ENCODE data around the gene MICOS13.
A peak's percentile ranks its signal among the peaks of the same experiment; 100 is the strongest.

Gene MICOS13

GRCh38 chr19:5680437-5681368 is at the start of gene MICOS13, which contains the start of gene HSD11B1L:
MICOS13 (minus strand) TSS chr19:5680516; CDS start chr19:5680486, 30 bp downstream.
HSD11B1L (plus strand) TSS chr19:5681027; CDS start chr19:5684833, 3,806 bp downstream.
- Histone ChIP-seq H3K27me3 (ENCODE audit: insufficient read depth, low read depth, severe bottlenecking) (no peaks in the 10 kb centered on the region), H3K4me3 (ENCODE audit: low read depth, low read length) (peak within 1 kb of the TSS; percentile 92), H3K9me3 (ENCODE audit: severe bottlenecking) (no peaks in the 10 kb centered on the region), H3K27ac (peak within 1 kb of the TSS; percentile 89), H3K36me3 (peaks cover 11% of the 10 kb centered on the region)
- TF ChIP-seq, protein P1, sequence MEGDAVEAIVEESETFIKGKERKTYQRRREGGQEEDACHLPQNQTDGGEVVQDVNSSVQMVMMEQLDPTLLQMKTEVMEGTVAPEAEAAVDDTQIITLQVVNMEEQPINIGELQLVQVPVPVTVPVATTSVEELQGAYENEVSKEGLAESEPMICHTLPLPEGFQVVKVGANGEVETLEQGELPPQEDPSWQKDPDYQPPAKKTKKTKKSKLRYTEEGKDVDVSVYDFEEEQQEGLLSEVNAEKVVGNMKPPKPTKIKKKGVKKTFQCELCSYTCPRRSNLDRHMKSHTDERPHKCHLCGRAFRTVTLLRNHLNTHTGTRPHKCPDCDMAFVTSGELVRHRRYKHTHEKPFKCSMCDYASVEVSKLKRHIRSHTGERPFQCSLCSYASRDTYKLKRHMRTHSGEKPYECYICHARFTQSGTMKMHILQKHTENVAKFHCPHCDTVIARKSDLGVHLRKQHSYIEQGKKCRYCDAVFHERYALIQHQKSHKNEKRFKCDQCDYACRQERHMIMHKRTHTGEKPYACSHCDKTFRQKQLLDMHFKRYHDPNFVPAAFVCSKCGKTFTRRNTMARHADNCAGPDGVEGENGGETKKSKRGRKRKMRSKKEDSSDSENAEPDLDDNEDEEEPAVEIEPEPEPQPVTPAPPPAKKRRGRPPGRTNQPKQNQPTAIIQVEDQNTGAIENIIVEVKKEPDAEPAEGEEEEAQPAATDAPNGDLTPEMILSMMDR (IDR thresholded peaks at IDR 0.05; ENCODE audit: low read depth, low read length) = no peak
- DNase-seq = peak; percentile 98

- Histone ChIP-seq H3K9me3 (ENCODE audit: severe bottlenecking) (peaks cover 6% of the 10 kb centered on the region), H3K4me3 (ENCODE audit: low read depth, low read length) (no peak overlapping the region), H3K27me3 (ENCODE audit: insufficient read depth, low read depth, severe bottlenecking) (no peaks in the 10 kb centered on the region), H3K27ac (no peak overlapping the region), H3K36me3 (no peaks in the 10 kb centered on the region)
- DNase-seq = no peak
- TF ChIP-seq, protein P1 (IDR thresholded peaks at IDR 0.05; ENCODE audit: low read depth, low read length) = no peak
These were observed 47.2 kb upstream of the MICOS13 start for GRCh38 chr19:5727453-5728050.

GRCh38 chr19:5719961-5720790 is 39.9 kb upstream of the MICOS13 start, which contains the start of the genes CATSPERD and LONP1:
CATSPERD (plus strand) TSS chr19:5720637; CDS start chr19:5720738, 101 bp downstream.
LONP1 (minus strand) TSS chr19:5720146; CDS start chr19:5720132, 14 bp downstream.
- Histone ChIP-seq H3K36me3 (peaks cover 23% of the 10 kb centered on the region), H3K4me3 (ENCODE audit: low read depth, low read length) (peak within 1 kb of the TSS; percentile 99), H3K9me3 (ENCODE audit: severe bottlenecking) (no peaks in the 10 kb centered on the region), H3K27me3 (ENCODE audit: insufficient read depth, low read depth, severe bottlenecking) (no peaks in the 10 kb centered on the region), H3K27ac (peak within 1 kb of the TSS; percentile 97)
- DNase-seq = peak; percentile 98
- TF ChIP-seq, protein P1 (IDR thresholded peaks at IDR 0.05; ENCODE audit: low read depth, low read length) = peak; percentile 97

DNA sequence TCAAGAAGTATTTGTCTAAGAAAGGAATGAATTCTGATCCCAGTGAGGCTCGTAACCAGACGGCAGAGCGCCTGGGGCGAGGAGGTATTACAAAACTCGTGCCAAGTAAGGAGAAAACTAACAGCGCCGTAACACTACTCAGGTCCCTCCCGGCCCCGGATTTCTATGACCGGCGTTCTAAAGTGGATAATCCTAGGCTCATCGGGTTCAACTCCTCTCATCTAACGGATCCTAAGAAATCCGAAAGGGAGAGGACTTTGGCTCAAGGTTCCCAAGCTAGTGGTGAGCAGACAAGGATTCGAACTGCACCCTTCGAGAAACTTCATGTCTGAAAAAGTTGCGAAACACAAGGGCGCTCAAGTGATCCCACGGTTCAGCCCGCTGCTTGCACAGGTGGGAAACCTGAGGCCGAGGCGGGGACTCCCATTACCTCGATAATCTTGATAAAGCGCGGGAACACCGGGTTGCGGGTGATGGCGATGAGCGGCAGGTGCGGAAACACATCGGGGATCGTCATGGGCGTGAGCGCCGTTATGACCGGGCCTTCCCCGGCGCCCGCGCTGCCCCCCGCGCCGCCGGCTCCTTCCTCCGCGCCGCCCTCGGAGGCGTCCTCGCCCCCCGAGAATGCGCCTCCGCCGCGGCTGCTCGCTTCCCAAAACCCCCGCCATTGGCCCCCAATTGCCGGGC is 39.1 kb upstream of the MICOS13 start:
- peak overlapping the region; percentile 99 for H3K4me3 ChIP-seq (ENCODE audit: low read depth, low read length)
- DNase-seq = peak; percentile 42
- peaks cover 26% of the 10 kb centered on the region for H3K36me3 ChIP-seq
- H3K27ac ChIP-seq = peak overlapping the region; percentile 97
- no peaks in the 10 kb centered on the region for H3K27me3 ChIP-seq (ENCODE audit: insufficient read depth, low read depth, severe bottlenecking)
- TF ChIP-seq, protein P1 (IDR thresholded peaks at IDR 0.05; ENCODE audit: low read depth, low read length) = no peak
- H3K9me3 ChIP-seq (ENCODE audit: severe bottlenecking) = no peaks in the 10 kb centered on the region
